Tibial nerve (tissue), 4 donors: ENCODE data around the gene MTMR11. TPM values are rescaled to one million over a fixed set of nuclear protein-coding genes. Genes with fewer than 3 reads are reported as not detected.
"Not testable (repeated sequence)": the region's sequence is repeated elsewhere in the genome, so short reads cannot be mapped to it uniquely, and the experiment has no call there.

Source experiments
- DNase-seq, 2 donors: peaks; one replicate each; pipeline ENCODE4 v3.0.0-alpha.2; 2019; ENCODE audit warnings: low spot score in 2 of 2
- H3K27ac ChIP-seq, 4 donors: fragments of 200-600 bp; sonication (generic) in 3 of 4; one replicate each; pipeline ENCODE4 v1.5.1; 2017 to 2019; ENCODE audit warnings: mild to moderate bottlenecking in 1 of 4
- H3K27me3 ChIP-seq, 2 donors: fragments of 200-600 bp; sonication (generic) in 1 of 2; one replicate each; pipeline versions ENCODE4 v1.5.1 to v1.6.0; 2017 to 2019
- H3K36me3 ChIP-seq, 3 donors: fragments of 200-600 bp; sonication (generic); one replicate each; pipeline ENCODE4 v1.5.1; 2018 to 2019
- H3K4me1 ChIP-seq, 4 donors: fragments of 200-600 bp; sonication (generic) in 3 of 4; one replicate each; pipeline ENCODE4 v1.5.1; 2017 to 2019
- H3K4me3 ChIP-seq, 4 donors: fragments of 200-600 bp; sonication (generic) in 3 of 4; one replicate each; pipeline ENCODE4 v1.5.1; 2017 to 2019; ENCODE audit warnings: mild to moderate bottlenecking in 1 of 4, moderate library complexity in 1 of 4
- H3K9me3 ChIP-seq, 4 donors: fragments of 200-600 bp; sonication (generic) in 3 of 4; one replicate each; pipeline ENCODE4 v1.5.1; 2017 to 2019
- CTCF ChIP-seq, 5 experiments: fragments of 200-600 bp in 3 of 5; fragments of 450-650 bp in 2 of 5; sonication (generic) in 3 of 5; IDR thresholded peaks; one replicate each; pipeline ENCODE4 v1.5.1; 2016 to 2019; ENCODE audit warnings: antibody characterized with exemption in 5 of 5, mild to moderate bottlenecking in 3 of 5, moderate library complexity in 2 of 5
- EP300 ChIP-seq, 2 donors: sonication (generic); formaldehyde crosslinking; IDR thresholded peaks; one replicate each; pipeline ENCODE4 v1.6.1; 2017; ENCODE audit warnings: antibody characterized with exemption in 2 of 2, mild to moderate bottlenecking in 1 of 2
- POLR2A ChIP-seq, 2 donors: fragments of 450-650 bp; IDR thresholded peaks; one replicate each; pipeline ENCODE4 v1.6.1; 2017; ENCODE audit warnings: antibody characterized with exemption in 2 of 2, mild to moderate bottlenecking in 2 of 2, moderate library complexity in 2 of 2
- WGBS, 2 donors: methylation state at CpG; one replicate each; pipeline ENCODE4 v1.1.5; 2018; 5-methylcytosine and 5-hydroxymethylcytosine counted together
- total RNA-seq, 4 donors: library from RNA; depleted of rRNA; stranded (reverse); fragments of >200 nt; gene quantifications; one replicate each; pipeline ENCODE4 v1.1.0, GENCODE V29; 2016

MTMR11 gene
- total RNA-seq, 4 donors from 2014 or later: 10.3 to 21.4 (median 13.6) TPM

GRCh38 chr1:149945206-149945605 lies 8.5 kb upstream of the MTMR11 start:
- H3K36me3 ChIP-seq: peaks cover 0 to 74% (median 13%) of the 10 kb centered on the region in 3 donors

GRCh38 chr1:149942885-149943284 lies 6.2 kb upstream of the MTMR11 start:
- H3K36me3 ChIP-seq: peaks cover 0 to 51% (median 13%) of the 10 kb centered on the region in 3 donors
- 44 to 48% methylated on average over 3 of the region's 3 CpGs for WGBS, 2 donors
- no peak for DNase-seq
- peaks cover 0 to 28% (median 11%) of the 10 kb centered on the region in 4 donors for H3K4me1 ChIP-seq
- no peak overlapping the region for H3K4me3 ChIP-seq
- H3K27me3 ChIP-seq: no peaks in the 10 kb centered on the region
- peak overlapping the region in 2 of 4 donors; percentile 12 to 44 for H3K27ac ChIP-seq
- TF ChIP-seq CTCF (IDR thresholded peaks at IDR 0.05) (no peak), POLR2A (IDR thresholded peaks at IDR 0.05) (no peak), EP300 (IDR thresholded peaks at IDR 0.05) (no peak)
- no peaks in the 10 kb centered on the region for H3K9me3 ChIP-seq

More at GRCh38 chr1:149945206-149945605, 8.5 kb upstream of the MTMR11 start:
- TF ChIP-seq CTCF (IDR thresholded peaks at IDR 0.05) (no peak), POLR2A (IDR thresholded peaks at IDR 0.05) (no peak), EP300 (IDR thresholded peaks at IDR 0.05) (no peak)
- Histone ChIP-seq H3K9me3 (no peaks in the 10 kb centered on the region), H3K27me3 (no peaks in the 10 kb centered on the region), H3K4me3 (no peak overlapping the region), H3K4me1 (peaks cover 0 to 9% (median 0%) of the 10 kb centered on the region in 4 donors), H3K27ac (no peak overlapping the region)
- 62 to 67% methylated on average over 4 of the region's 4 CpGs for WGBS, 2 donors
- DNase-seq: no peak

- peak overlapping the region in 2 of 4 donors; percentile 36 to 44 for H3K27ac ChIP-seq
- no peak for TF ChIP-seq EP300 (IDR thresholded peaks at IDR 0.05)
- peak in 2 of 5 experiments; percentile 10 to 14 for TF ChIP-seq CTCF (IDR thresholded peaks at IDR 0.05)
- no peaks in the 10 kb centered on the region for H3K27me3 ChIP-seq
- DNase-seq: no peak
- H3K36me3 ChIP-seq: peaks cover 0 to 44% (median 13%) of the 10 kb centered on the region in 3 donors
- no peak overlapping the region for H3K4me3 ChIP-seq
- WGBS, 2 donors: 15 to 21% methylated on average over 5 of the region's 5 CpGs
- peaks cover 0 to 35% (median 18%) of the 10 kb centered on the region in 4 donors for H3K4me1 ChIP-seq
- no peaks in the 10 kb centered on the region for H3K9me3 ChIP-seq
Observed at GRCh38 chr1:149942207-149942606, 5.5 kb upstream of the MTMR11 start.

- no peak for DNase-seq
- peak overlapping the region in 2 of 4 donors; percentile 83 to 91 for H3K27ac ChIP-seq
- 77 to 82% methylated on average over 3 of the region's 3 CpGs for WGBS, 2 donors
Observed at GRCh38 chr1:149940427-149940826, 3.7 kb upstream of the MTMR11 start.

GRCh38 chr1:149938668-149939003 lies 2.0 kb upstream of the MTMR11 start:
- Histone ChIP-seq H3K36me3 (peaks cover 0 to 15% (median 0%) of the 10 kb centered on the region in 3 donors), H3K4me1 (peaks cover 0 to 60% (median 25%) of the 10 kb centered on the region in 4 donors), H3K27ac (peak overlapping the region; percentile 67 to 91 (median 80)), H3K4me3 (peak overlapping the region in 2 of 4 donors; percentile 27 to 29)
- not testable (repeated sequence) for H3K27me3 ChIP-seq, DNase-seq, H3K9me3 ChIP-seq
- WGBS, 2 donors: 62 to 68% methylated on average over 13 of the region's 13 CpGs

More at GRCh38 chr1:149940427-149940826, 3.7 kb upstream of the MTMR11 start:
- Histone ChIP-seq H3K4me3 (no peak overlapping the region), H3K4me1 (peaks cover 0 to 53% (median 24%) of the 10 kb centered on the region in 4 donors), H3K36me3 (peaks cover 0 to 26% (median 9%) of the 10 kb centered on the region in 3 donors), H3K27me3 (no peaks in the 10 kb centered on the region), H3K9me3 (no peaks in the 10 kb centered on the region)
- TF ChIP-seq POLR2A (IDR thresholded peaks at IDR 0.05) (no peak), EP300 (IDR thresholded peaks at IDR 0.05) (no peak), CTCF (IDR thresholded peaks at IDR 0.05) (no peak)

- Histone ChIP-seq H3K9me3 (no peaks in the 10 kb centered on the region), H3K4me1 (peaks cover 0 to 60% (median 25%) of the 10 kb centered on the region in 4 donors), H3K27ac (peak overlapping the region in 3 of 4 donors; percentile 67 to 91 (median 83)), H3K27me3 (no peaks in the 10 kb centered on the region), H3K4me3 (no peak overlapping the region), H3K36me3 (peaks cover 0 to 14% (median 0%) of the 10 kb centered on the region in 3 donors)
- DNase-seq: no peak
- TF ChIP-seq EP300 (IDR thresholded peaks at IDR 0.05) (no peak), CTCF (IDR thresholded peaks at IDR 0.05) (no peak), POLR2A (IDR thresholded peaks at IDR 0.05) (no peak)
Observed at GRCh38 chr1:149937759-149938158, 1.1 kb upstream of the MTMR11 start.
